ENCODE results near the gene OGFOD2. TPM values are rescaled to one million over a fixed set of nuclear protein-coding genes. Genes with fewer than 3 reads are reported as not detected.

The OGFOD2 gene
- total and polyA plus RNA-seq, 9 of the 15 experiments (the other 6 are each of a cell fraction or from before 2014, with no cell fraction given): 1.4 to 111 (median 18.5) TPM

DNA sequence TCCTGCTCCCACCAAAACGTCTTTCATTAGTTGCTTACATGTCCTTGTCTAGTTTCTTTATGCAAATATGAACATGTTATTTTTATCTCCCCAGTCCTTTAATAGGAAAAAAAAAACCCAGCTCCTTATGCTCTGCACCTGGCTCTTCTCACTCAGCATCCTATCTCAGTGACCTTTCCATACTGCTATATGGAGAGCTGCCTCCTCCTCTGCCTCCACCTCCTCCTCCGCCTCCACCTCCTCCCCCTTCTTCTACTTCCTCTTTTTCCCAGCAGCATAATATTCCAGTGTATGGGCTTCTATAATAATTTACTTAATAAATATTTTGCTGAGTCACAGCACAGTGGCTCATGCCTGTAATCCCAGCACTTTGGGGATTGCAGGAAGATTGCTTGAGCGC lies 40.3 kb upstream of the OGFOD2 start (continued):
- TF ChIP-seq, protein P1, sequence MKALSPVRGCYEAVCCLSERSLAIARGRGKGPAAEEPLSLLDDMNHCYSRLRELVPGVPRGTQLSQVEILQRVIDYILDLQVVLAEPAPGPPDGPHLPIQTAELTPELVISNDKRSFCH (CRISPR knock-in tag; IDR thresholded peaks at IDR 0.05): no peak
- TF ChIP-seq, protein P1 (tag; IDR thresholded peaks at IDR 0.05): peak; percentile 90
- TF ChIP-seq ZNF347 (CRISPR knock-in tag; IDR thresholded peaks at IDR 0.05; ENCODE audit: low read depth): no peak
- no peak for TF ChIP-seq ZNF408 (CRISPR knock-in tag; IDR thresholded peaks at IDR 0.05; ENCODE audit: low read depth)
- TF ChIP-seq MTA2 (IDR thresholded peaks at IDR 0.05; ENCODE audit: low read depth): no peak
- TF ChIP-seq MAFG (tag; conservative IDR thresholded peaks at IDR 0.05): peak; percentile 57
- no peak for TF ChIP-seq KAT8 (IDR thresholded peaks at IDR 0.05; ENCODE audit: low read depth)
- TF ChIP-seq MEF2A (IDR thresholded peaks at IDR 0.05; ENCODE audit: control insufficient read depth, low read depth, low read length): no peak
- TF ChIP-seq YY1 (IDR thresholded peaks at IDR 0.05; ENCODE audit: borderline replicate concordance in 1 of 3, control insufficient read depth in 1 of 3, extremely low read depth in 1 of 3, insufficient read depth in 3 of 3, insufficient read length in 1 of 3, insufficient replicate concordance in 2 of 3, low read depth in 1 of 3, low read length in 2 of 3): no peak
- no peak for TF ChIP-seq XRCC4 (IDR thresholded peaks at IDR 0.05; ENCODE audit: extremely low read depth, insufficient read depth, insufficient read length)
- TF ChIP-seq, protein P2, sequence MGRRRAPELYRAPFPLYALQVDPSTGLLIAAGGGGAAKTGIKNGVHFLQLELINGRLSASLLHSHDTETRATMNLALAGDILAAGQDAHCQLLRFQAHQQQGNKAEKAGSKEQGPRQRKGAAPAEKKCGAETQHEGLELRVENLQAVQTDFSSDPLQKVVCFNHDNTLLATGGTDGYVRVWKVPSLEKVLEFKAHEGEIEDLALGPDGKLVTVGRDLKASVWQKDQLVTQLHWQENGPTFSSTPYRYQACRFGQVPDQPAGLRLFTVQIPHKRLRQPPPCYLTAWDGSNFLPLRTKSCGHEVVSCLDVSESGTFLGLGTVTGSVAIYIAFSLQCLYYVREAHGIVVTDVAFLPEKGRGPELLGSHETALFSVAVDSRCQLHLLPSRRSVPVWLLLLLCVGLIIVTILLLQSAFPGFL (CRISPR knock-in tag; IDR thresholded peaks at IDR 0.05): no peak
- TF ChIP-seq MTF1 (CRISPR knock-in tag; IDR thresholded peaks at IDR 0.05; ENCODE audit: borderline replicate concordance): no peak
- TF ChIP-seq, protein P3, sequence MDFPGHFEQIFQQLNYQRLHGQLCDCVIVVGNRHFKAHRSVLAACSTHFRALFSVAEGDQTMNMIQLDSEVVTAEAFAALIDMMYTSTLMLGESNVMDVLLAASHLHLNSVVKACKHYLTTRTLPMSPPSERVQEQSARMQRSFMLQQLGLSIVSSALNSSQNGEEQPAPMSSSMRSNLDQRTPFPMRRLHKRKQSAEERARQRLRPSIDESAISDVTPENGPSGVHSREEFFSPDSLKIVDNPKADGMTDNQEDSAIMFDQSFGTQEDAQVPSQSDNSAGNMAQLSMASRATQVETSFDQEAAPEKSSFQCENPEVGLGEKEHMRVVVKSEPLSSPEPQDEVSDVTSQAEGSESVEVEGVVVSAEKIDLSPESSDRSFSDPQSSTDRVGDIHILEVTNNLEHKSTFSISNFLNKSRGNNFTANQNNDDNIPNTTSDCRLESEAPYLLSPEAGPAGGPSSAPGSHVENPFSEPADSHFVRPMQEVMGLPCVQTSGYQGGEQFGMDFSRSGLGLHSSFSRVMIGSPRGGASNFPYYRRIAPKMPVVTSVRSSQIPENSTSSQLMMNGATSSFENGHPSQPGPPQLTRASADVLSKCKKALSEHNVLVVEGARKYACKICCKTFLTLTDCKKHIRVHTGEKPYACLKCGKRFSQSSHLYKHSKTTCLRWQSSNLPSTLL (IDR thresholded peaks at IDR 0.05): no peak
- TF ChIP-seq ZFP30 (CRISPR knock-in tag; IDR thresholded peaks at IDR 0.05; ENCODE audit: borderline replicate concordance): no peak
- no peak for TF ChIP-seq RBM14 (IDR thresholded peaks at IDR 0.05; ENCODE audit: borderline replicate concordance, insufficient read depth, low read depth, low read length)
- TF ChIP-seq SMAD4 (CRISPR knock-in tag; conservative IDR thresholded peaks at IDR 0.05): no peak
- TF ChIP-seq HEY1 (CRISPR knock-in tag; IDR thresholded peaks at IDR 0.05; ENCODE audit: borderline replicate concordance): no peak
- no peak for TF ChIP-seq ZNF224 (CRISPR knock-in tag; IDR thresholded peaks at IDR 0.05)
- TF ChIP-seq, protein P4, sequence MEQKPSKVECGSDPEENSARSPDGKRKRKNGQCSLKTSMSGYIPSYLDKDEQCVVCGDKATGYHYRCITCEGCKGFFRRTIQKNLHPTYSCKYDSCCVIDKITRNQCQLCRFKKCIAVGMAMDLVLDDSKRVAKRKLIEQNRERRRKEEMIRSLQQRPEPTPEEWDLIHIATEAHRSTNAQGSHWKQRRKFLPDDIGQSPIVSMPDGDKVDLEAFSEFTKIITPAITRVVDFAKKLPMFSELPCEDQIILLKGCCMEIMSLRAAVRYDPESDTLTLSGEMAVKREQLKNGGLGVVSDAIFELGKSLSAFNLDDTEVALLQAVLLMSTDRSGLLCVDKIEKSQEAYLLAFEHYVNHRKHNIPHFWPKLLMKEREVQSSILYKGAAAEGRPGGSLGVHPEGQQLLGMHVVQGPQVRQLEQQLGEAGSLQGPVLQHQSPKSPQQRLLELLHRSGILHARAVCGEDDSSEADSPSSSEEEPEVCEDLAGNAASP (IDR thresholded peaks at IDR 0.05): no peak
- TF ChIP-seq, protein P5, sequence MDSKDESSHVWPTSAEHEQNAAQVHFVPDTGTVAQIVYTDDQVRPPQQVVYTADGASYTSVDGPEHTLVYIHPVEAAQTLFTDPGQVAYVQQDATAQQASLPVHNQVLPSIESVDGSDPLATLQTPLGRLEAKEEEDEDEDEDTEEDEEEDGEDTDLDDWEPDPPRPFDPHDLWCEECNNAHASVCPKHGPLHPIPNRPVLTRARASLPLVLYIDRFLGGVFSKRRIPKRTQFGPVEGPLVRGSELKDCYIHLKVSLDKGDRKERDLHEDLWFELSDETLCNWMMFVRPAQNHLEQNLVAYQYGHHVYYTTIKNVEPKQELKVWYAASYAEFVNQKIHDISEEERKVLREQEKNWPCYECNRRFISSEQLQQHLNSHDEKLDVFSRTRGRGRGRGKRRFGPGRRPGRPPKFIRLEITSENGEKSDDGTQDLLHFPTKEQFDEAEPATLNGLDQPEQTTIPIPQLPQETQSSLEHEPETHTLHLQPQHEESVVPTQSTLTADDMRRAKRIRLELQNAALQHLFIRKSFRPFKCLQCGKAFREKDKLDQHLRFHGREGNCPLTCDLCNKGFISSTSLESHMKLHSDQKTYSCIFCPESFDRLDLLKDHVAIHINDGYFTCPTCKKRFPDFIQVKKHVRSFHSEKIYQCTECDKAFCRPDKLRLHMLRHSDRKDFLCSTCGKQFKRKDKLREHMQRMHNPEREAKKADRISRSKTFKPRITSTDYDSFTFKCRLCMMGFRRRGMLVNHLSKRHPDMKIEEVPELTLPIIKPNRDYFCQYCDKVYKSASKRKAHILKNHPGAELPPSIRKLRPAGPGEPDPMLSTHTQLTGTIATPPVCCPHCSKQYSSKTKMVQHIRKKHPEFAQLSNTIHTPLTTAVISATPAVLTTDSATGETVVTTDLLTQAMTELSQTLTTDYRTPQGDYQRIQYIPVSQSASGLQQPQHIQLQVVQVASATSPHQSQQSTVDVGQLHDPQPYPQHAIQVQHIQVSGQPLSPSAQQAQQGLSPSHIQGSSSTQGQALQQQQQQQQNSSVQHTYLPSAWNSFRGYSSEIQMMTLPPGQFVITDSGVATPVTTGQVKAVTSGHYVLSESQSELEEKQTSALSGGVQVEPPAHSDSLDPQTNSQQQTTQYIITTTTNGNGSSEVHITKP (IDR thresholded peaks at IDR 0.05; ENCODE audit: partially characterized antibody): no peak

Measured in K562 (cell line).